GM10847 (cell line): ENCODE measurements around the gene LPP.

ENCODE experiments used
- POLR2A ChIP-seq: IDR thresholded peaks from 2 replicates; pipeline ENCODE4 v1.6.1; 2011; ENCODE audit not compliant: insufficient read length; ENCODE audit errors: extremely low read depth

LPP gene

DNA sequence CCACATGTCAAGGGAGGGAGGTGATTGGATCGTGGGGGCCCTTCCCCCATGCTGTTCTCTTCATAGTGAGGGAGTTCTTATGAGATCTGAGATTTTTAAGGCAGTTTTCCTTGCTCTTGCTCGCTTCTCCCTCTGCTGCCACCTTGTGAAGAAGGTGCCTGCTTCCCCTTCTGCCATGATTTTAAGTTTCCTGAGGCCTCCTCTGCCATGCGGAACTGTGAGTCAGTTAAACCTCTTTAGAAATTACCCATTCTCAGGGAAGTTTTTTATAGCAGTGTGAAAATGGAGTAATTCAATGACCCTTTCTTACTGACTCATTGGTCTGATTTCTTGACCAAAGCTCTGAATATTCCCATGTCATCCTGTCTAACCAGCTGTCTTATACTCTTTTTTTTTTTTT, 533.4 kb downstream of the LPP start:
- TF ChIP-seq POLR2A = no peak

GRCh38 chr3:188689101-188689574, 535.2 kb downstream of the LPP start:
- TF ChIP-seq POLR2A = no peak

- no peak for TF ChIP-seq POLR2A
These were observed 536.1 kb downstream of the LPP start for GRCh38 chr3:188690064-188690463.

- TF ChIP-seq POLR2A = no peak
These were observed 537.0 kb downstream of the LPP start for GRCh38 chr3:188691004-188691403.

- no peak for TF ChIP-seq POLR2A
These were observed 537.7 kb downstream of the LPP start for GRCh38 chr3:188691665-188692064.

- no peak for TF ChIP-seq POLR2A
These were observed 538.7 kb downstream of the LPP start for GRCh38 chr3:188692700-188693099.

DNA sequence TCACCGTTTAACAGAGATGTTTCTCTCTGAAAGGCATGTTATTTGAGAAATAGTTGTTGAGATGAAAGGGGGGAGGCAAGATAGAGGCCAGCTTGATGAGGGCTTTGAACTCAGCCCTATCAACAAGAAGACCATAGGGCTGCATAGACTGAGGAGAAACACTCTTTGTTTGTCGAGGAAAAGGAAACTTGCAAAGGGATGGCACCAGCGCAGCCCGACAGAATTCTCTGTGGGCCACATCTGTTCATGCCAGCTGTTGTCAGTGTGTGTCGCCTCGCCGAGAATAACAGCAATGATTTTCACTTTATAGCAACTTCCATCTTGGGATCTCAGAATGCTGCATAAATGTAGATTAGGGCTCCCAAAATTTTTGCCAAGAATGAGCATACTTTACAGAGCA, 539.5 kb downstream of the LPP start:
- TF ChIP-seq POLR2A = no peak

DNA sequence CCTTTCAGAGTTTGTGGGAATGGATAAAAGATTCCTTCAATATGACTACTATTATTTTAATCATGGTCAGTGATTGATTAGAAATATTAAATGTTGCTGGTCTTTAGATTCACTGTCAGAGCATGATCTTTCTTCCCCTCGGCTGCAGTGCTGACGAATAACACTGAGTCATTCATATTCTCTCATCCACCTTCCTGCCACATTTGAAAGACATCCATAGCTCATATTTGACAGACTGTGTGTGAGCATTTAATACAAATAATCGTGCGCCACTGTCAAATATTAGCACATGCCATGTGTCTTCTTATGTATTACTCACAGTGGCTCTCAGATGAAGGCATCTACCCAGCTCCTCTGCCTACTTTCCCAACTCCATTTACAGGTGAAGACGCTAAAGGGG, 541.3 kb downstream of the LPP start:
- no peak for TF ChIP-seq POLR2A

GRCh38 chr3:188697127-188697526, 543.2 kb downstream of the LPP start:
- no peak for TF ChIP-seq POLR2A

GRCh38 chr3:188698436-188698835, 544.5 kb downstream of the LPP start:
- TF ChIP-seq POLR2A = no peak

GRCh38 chr3:188700501-188700900, 546.5 kb downstream of the LPP start:
- TF ChIP-seq POLR2A = no peak

- no peak for TF ChIP-seq POLR2A
These were observed 547.0 kb downstream of the LPP start for GRCh38 chr3:188700918-188701317.

- TF ChIP-seq POLR2A = no peak
These were observed 547.6 kb downstream of the LPP start for GRCh38 chr3:188701485-188701969.

DNA sequence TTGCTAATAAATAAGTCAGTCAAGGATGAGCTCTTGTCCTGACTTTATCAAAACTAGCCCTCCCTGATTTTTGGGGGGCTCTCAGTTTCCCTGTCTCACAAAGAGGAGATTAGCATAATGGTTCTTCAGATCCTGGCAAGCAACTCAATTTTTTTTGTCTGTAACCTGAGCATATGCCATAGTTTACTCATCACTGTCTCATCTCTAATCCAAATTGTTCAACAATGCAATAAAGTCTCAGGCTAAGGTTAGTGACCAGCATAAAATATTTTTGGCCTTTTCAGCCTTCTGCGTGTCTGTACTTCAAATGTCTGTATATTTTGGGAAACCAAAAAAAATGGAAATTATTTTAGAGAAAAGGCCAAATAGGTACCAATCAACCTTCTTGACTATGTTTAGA, 552.2 kb downstream of the LPP start:
- TF ChIP-seq POLR2A = no peak

DNA sequence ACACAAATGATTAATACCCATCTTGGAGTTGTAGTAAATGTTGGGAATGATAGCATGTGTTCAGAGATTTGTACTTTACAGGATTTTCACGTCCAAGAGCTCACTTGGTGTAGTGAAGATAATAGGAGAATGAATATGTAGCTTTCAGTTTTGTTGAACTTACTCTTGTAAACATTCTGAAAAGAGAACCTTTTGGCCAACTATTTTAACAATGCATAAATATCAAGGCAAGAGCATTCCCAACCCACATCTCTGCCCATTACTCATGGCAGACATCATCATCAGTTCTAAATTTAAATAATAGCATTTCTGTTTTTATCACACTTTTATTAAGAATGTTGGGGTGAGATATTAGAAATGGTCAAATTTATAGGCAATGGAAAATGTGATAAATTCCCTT, 552.6 kb downstream of the LPP start:
- TF ChIP-seq POLR2A = no peak

GRCh38 chr3:188707381-188708288, 553.7 kb downstream of the LPP start:
- no peak for TF ChIP-seq POLR2A

- TF ChIP-seq POLR2A = no peak
These were observed 557.9 kb downstream of the LPP start for GRCh38 chr3:188711881-188712247.
